HUES6 (cell line): ENCODE results near the gene PEX11G.

ENCODE experiments used
- H3K27ac ChIP-seq: 2 replicates; pipeline ENCODE4 v1.7.0; 2013; ENCODE audit warnings: low read depth, mild to moderate bottlenecking, low read length, inconsistent platforms
- H3K27me3 ChIP-seq: 2 replicates; pipeline ENCODE4 v1.6.1; 2013; ENCODE audit warnings: low read length; ENCODE audit not compliant: control insufficient read depth, insufficient read depth
- H3K36me3 ChIP-seq: 2 replicates; pipeline ENCODE4 v1.6.1; 2013; ENCODE audit warnings: low read length; ENCODE audit not compliant: control insufficient read depth, insufficient read depth
- H3K4me1 ChIP-seq: 2 replicates; pipeline ENCODE4 v1.6.1; 2013; ENCODE audit warnings: low read length; ENCODE audit not compliant: control insufficient read depth, insufficient read depth
- H3K4me3 ChIP-seq: 2 replicates; pipeline ENCODE4 v1.5.1; 2013; ENCODE audit warnings: low read depth, low read length
- H3K9ac ChIP-seq: one replicate; pipeline ENCODE4 v1.6.1; 2013; ENCODE audit warnings: mild to moderate bottlenecking, low read length
- H3K9me3 ChIP-seq: 2 replicates; pipeline ENCODE4 v1.6.1; 2013; ENCODE audit warnings: low read depth, low read length; ENCODE audit not compliant: control insufficient read depth, insufficient read depth

The PEX11G gene

GRCh38 chr19:7505682-7506384 is 17.0 kb upstream of the PEX11G start:
- Histone ChIP-seq H3K27ac (no peak overlapping the region), H3K4me1 (peaks cover 16% of the 10 kb centered on the region), H3K36me3 (no peaks in the 10 kb centered on the region), H3K4me3 (peak overlapping the region; percentile 69), H3K9me3 (no peaks in the 10 kb centered on the region), H3K27me3 (peaks cover 35% of the 10 kb centered on the region), H3K9ac (no peak overlapping the region)

DNA sequence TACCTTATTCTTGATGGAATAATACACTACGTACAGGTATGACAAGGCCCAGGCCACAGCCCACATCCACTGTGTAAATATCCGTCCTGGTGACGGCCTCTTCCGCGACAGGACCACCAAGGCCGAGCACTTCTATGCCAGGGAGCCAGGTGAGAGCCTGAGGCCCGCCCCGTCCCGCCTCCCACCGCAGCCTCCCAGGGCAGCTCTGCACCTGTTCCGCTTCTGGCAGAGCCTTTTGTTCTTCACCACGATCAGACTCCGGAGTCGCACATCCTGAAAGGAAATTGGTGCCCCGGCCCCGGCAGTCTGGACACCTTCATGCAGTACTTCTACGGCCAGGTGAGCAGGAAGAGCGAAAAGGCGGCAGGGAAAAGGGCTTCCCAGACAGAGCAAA is 16.4 kb upstream of the PEX11G start:
- peak overlapping the region; percentile 69 for H3K4me3 ChIP-seq
- H3K27ac ChIP-seq: no peak overlapping the region
- H3K27me3 ChIP-seq: peaks cover 41% of the 10 kb centered on the region
- H3K4me1 ChIP-seq: peaks cover 16% of the 10 kb centered on the region
- no peak overlapping the region for H3K9ac ChIP-seq
- no peaks in the 10 kb centered on the region for H3K36me3 ChIP-seq
- H3K9me3 ChIP-seq: no peaks in the 10 kb centered on the region

- Histone ChIP-seq H3K27me3 (peaks cover 47% of the 10 kb centered on the region), H3K4me3 (no peak overlapping the region)
These were observed 15.8 kb upstream of the PEX11G start for GRCh38 chr19:7504684-7505083.

GRCh38 chr19:7502552-7502951 is 13.7 kb upstream of the PEX11G start:
- Histone ChIP-seq H3K9me3 (no peaks in the 10 kb centered on the region), H3K36me3 (no peaks in the 10 kb centered on the region), H3K27ac (no peak overlapping the region), H3K27me3 (peaks cover 56% of the 10 kb centered on the region), H3K9ac (no peak overlapping the region), H3K4me3 (no peak overlapping the region), H3K4me1 (peaks cover 11% of the 10 kb centered on the region; the same call in 1 of the 2 replicates)

More at GRCh38 chr19:7504684-7505083, 15.8 kb upstream of the PEX11G start:
- peaks cover 16% of the 10 kb centered on the region for H3K4me1 ChIP-seq
- H3K9me3 ChIP-seq: no peaks in the 10 kb centered on the region
- H3K36me3 ChIP-seq: no peaks in the 10 kb centered on the region
- no peak overlapping the region for H3K9ac ChIP-seq
- H3K27ac ChIP-seq: no peak overlapping the region

DNA sequence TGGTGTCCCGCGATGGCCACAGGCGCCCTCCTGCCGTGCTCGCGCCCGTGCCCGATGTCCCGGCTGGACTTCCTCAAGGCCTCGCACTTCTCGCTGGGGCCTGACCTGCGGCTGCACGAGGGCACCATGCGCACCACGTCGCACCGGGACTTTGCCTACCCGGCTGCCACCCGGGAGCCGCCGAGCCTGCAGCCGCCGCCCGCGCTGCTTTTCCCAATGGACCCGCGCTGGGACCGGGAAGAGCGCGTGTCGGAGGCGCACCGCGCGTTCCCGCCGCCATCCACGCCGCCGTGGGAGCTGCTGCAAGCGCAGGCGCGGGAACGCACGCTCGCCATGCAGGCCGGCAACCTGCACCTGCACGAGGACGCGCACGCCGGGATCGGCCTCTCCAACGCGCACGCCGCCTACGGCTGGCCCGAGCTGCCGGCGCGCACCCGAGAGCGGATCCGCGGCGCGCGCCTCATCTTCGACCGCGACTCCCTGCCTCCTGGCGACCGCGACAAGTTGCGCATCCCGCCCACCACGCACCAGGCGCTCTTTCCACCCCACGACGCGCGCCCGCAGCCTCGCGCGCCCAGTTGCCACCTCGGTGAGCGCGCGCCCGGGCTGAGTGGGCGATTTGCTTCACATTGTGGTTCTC is 12.1 kb upstream of the PEX11G start:
- no peak overlapping the region for H3K9ac ChIP-seq
- no peaks in the 10 kb centered on the region for H3K36me3 ChIP-seq
- peak overlapping the region; percentile 61 for H3K4me3 ChIP-seq
- no peaks in the 10 kb centered on the region for H3K9me3 ChIP-seq
- peaks cover 9% of the 10 kb centered on the region; the same call in 1 of the 2 replicates for H3K4me1 ChIP-seq
- H3K27ac ChIP-seq: no peak overlapping the region
- H3K27me3 ChIP-seq: peaks cover 58% of the 10 kb centered on the region

- no peak overlapping the region for H3K9ac ChIP-seq
- H3K4me3 ChIP-seq: no peak overlapping the region
- no peaks in the 10 kb centered on the region for H3K36me3 ChIP-seq
- no peaks in the 10 kb centered on the region for H3K4me1 ChIP-seq
- peaks cover 36% of the 10 kb centered on the region for H3K27me3 ChIP-seq
- H3K27ac ChIP-seq: no peak overlapping the region
- no peaks in the 10 kb centered on the region for H3K9me3 ChIP-seq
These were observed 8.5 kb upstream of the PEX11G start for GRCh38 chr19:7497292-7497691.

DNA sequence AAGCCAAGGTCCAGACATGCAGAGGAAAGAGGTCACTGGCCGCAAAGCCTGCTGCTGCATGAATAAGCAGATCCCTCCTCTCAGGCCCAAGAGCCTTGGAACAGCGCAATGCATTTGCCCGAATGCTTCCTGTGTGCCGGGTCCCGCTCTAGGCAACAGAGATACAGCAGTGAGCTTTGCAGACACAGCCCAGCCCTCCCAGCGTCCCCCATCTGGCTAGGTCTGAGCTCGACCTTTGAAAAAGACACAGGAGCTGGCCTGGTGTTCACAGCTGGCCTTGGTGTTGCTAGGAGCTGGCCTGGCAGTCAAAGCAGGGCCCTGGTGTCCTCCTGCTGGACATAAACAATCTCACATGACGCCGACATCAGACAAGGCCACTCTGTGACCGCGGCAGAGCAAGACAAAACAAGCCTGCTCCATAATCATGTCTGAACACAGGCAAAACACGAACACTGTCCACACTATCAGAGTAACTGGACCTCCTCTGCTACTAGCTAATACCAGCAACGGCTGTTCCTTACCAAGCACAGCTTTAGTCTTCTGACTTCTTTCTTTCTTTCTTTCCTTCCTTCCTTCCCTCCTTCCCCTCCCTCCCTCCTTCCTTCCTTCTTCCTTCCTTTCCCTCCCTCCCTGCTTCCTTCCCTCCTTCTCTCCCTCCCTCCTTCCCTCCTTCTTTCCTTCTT is 5.7 kb upstream of the PEX11G start:
- Histone ChIP-seq H3K27ac (no peak overlapping the region), H3K27me3 (peaks cover 11% of the 10 kb centered on the region), H3K9ac (no peak overlapping the region), H3K36me3 (no peaks in the 10 kb centered on the region), H3K4me3 (no peak overlapping the region), H3K9me3 (no peaks in the 10 kb centered on the region), H3K4me1 (peaks cover 4% of the 10 kb centered on the region; the same call in 1 of the 2 replicates)

GRCh38 chr19:7492558-7492957 is 3.7 kb upstream of the PEX11G start:
- peaks cover 9% of the 10 kb centered on the region for H3K4me1 ChIP-seq
- H3K27ac ChIP-seq: no peak overlapping the region
- no peak overlapping the region for H3K9ac ChIP-seq
- H3K27me3 ChIP-seq: peaks cover 3% of the 10 kb centered on the region; the same call in 1 of the 2 replicates
- no peaks in the 10 kb centered on the region for H3K9me3 ChIP-seq
- H3K4me3 ChIP-seq: no peak overlapping the region
- H3K36me3 ChIP-seq: no peaks in the 10 kb centered on the region

- H3K27ac ChIP-seq: no peak overlapping the region
- H3K4me1 ChIP-seq: peaks cover 9% of the 10 kb centered on the region
- H3K9ac ChIP-seq: no peak overlapping the region
- H3K36me3 ChIP-seq: no peaks in the 10 kb centered on the region
- H3K4me3 ChIP-seq: no peak overlapping the region
- H3K27me3 ChIP-seq: peaks cover 3% of the 10 kb centered on the region; the same call in 1 of the 2 replicates
- no peaks in the 10 kb centered on the region for H3K9me3 ChIP-seq
These were observed 3.3 kb upstream of the PEX11G start for GRCh38 chr19:7492142-7492541.

GRCh38 chr19:7489609-7490044 is 792 bp upstream of the PEX11G start:
- H3K27ac ChIP-seq: no peak overlapping the region
- H3K9ac ChIP-seq: no peak overlapping the region
- no peak overlapping the region for H3K4me3 ChIP-seq

GRCh38 chr19:7486923-7487322 is 1.9 kb downstream of the PEX11G start:
- no peak overlapping the region for H3K4me3 ChIP-seq
- no peak overlapping the region for H3K27ac ChIP-seq

More at GRCh38 chr19:7489609-7490044, 792 bp upstream of the PEX11G start:
- H3K4me1 ChIP-seq: peaks cover 9% of the 10 kb centered on the region
- no peaks in the 10 kb centered on the region for H3K9me3 ChIP-seq
- no peaks in the 10 kb centered on the region for H3K27me3 ChIP-seq
- no peaks in the 10 kb centered on the region for H3K36me3 ChIP-seq

More at GRCh38 chr19:7486923-7487322, 1.9 kb downstream of the PEX11G start:
- Histone ChIP-seq H3K4me1 (peaks cover 21% of the 10 kb centered on the region), H3K36me3 (no peaks in the 10 kb centered on the region), H3K9me3 (no peaks in the 10 kb centered on the region), H3K27me3 (no peaks in the 10 kb centered on the region), H3K9ac (no peak overlapping the region)
